ENCODE results near the gene MINDY2.

MINDY2 gene

DNA sequence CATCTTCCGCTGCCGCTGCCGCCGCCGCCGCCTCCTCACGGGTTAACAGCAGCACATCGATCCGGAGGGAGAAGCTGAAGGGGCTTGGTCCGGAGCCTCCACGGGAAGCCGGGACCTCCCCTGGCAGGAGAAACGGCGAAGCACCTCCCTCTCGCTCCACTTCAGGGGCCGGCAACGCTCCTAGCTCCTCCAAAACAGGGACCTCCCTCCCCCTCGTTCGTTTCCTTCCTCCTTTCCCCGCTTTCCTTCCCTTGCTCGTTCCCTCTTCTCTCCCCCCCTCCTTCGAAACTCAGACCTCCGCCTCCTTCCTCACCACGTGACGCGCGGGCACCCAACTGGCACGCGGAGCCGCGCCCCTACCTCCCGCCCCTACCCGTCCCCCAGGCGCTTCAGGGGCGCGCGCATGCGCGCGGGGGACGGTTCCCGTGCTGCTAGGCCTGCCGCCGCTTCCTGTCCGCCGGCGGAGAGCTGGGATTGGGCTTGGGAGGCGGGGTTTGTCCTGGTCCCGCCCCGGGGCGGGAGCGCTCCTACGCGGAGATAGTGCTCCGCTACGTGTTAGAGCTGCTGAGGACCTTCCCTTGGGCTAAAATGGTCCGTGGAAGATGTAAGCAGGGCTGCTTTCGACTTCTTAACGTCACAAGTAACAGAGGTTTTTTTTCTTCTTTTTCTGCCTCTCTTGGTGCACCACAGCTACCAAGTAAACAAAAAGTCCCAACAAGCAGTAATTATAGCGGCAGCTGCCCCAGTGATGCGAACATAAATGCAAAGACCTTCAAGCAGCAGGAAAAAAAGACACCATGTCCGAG, 21.4 kb upstream of the MINDY2 start, which contains the start of gene ADAM10:
Gene ADAM10 (minus strand): TSS at position 176 of the 806 bp plus-strand sequence. CDS start 173 bp downstream, at position 3.
- Histone ChIP-seq H3K4me1 (ENCODE audit: control insufficient read depth in 1 of 2, insufficient read depth in 2 of 2, low read length in 2 of 2) (peaks cover 0 to 1% of the 10 kb centered on the region in 2 experiments), H4K12ac (ENCODE audit: low read depth, low read length) (peak within 1 kb of the TSS; percentile 79), H3K18ac (ENCODE audit: low read length) (peak within 1 kb of the TSS; percentile 95), H3K9ac (ENCODE audit: low read length) (peak within 1 kb of the TSS; percentile 95), H3K79me1 (ENCODE audit: low read length) (peaks cover 10% of the 10 kb centered on the region), H2AK5ac (ENCODE audit: low read length) (peak within 1 kb of the TSS; percentile 27), H3K27ac (ENCODE audit: low read depth, low read length) (peak within 1 kb of the TSS; percentile 90), H3K14ac (ENCODE audit: low read length) (peak within 1 kb of the TSS; percentile 97), H3K4me2 (ENCODE audit: low read length) (peak within 1 kb of the TSS; percentile 86), H4K91ac (ENCODE audit: low read depth, low read length) (peak within 1 kb of the TSS; percentile 89), H4K8ac (ENCODE audit: low read depth, low read length) (peak within 1 kb of the TSS; percentile 52), H3K4ac (ENCODE audit: low read depth, low read length) (peak within 1 kb of the TSS; percentile 75), H3K9me3 (ENCODE audit: insufficient read depth, low read depth, low read length) (no peaks in the 10 kb centered on the region), H3K23ac (ENCODE audit: low read length) (no peak within 1 kb of the TSS), H2BK12ac (ENCODE audit: low read length) (peak within 1 kb of the TSS; percentile 52), H3K79me2 (ENCODE audit: control insufficient read depth, insufficient read depth, low read length, poor library complexity) (peaks cover 17% of the 10 kb centered on the region), H2BK120ac (ENCODE audit: insufficient read depth, low read length, poor library complexity) (peak within 1 kb of the TSS; percentile 79), H3K4me3 (ENCODE audit: low read depth, low read length) (peak within 1 kb of the TSS; percentile 97), H2BK5ac (ENCODE audit: low read depth, low read length, poor library complexity) (peak within 1 kb of the TSS; percentile 84), H3K36me3 (ENCODE audit: control insufficient read depth in 1 of 2, insufficient read depth in 2 of 2, low read length in 2 of 2) (no peaks in the 10 kb centered on the region), H3K27me3 (ENCODE audit: insufficient read depth, low read length) (no peaks in the 10 kb centered on the region), H2AFZ (ENCODE audit: insufficient read depth, low read length, poor library complexity) (peak within 1 kb of the TSS; percentile 72)
- no CpG with 5 or more reads among the region's 62 CpGs for WGBS (ENCODE audit: extremely low coverage, insufficient coverage, insufficient read length)
- peak; percentile 100 for DNase-seq

DNA sequence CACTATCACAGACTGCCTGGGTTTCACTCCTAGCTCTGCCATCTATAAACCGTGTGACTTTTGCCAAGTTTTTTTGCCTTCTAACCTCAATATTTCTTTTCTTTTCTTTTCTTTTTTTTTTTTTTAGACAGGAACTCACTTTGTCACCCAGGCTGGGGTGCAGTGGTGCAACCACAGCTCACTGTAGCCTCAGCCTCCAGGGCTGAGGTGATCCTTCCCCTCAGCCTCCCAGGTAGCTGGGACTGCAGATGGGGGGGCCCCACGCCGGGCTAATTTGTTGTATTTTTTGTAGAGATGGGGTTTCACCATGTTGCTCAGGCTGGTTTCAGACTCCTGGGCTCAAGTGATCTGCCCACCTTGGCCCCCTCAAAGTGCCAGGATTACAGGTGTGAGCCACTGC, 18.4 kb upstream of the MINDY2 start:
- Histone ChIP-seq H2BK120ac (ENCODE audit: insufficient read depth, low read length, poor library complexity) (no peak overlapping the region), H4K91ac (ENCODE audit: low read depth, low read length) (no peak overlapping the region), H3K23ac (ENCODE audit: low read length) (no peak overlapping the region), H2AK5ac (ENCODE audit: low read length) (no peak overlapping the region), H3K14ac (ENCODE audit: low read length) (no peak overlapping the region), H3K4me3 (ENCODE audit: low read depth, low read length) (no peak overlapping the region), H2BK12ac (ENCODE audit: low read length) (no peak overlapping the region), H3K79me2 (ENCODE audit: control insufficient read depth, insufficient read depth, low read length, poor library complexity) (peaks cover 12% of the 10 kb centered on the region), H3K4me1 (ENCODE audit: control insufficient read depth in 1 of 2, insufficient read depth in 2 of 2, low read length in 2 of 2) (no peaks in the 10 kb centered on the region), H3K27ac (ENCODE audit: low read depth, low read length) (no peak overlapping the region), H3K4me2 (ENCODE audit: low read length) (no peak overlapping the region), H4K12ac (ENCODE audit: low read depth, low read length) (no peak overlapping the region), H3K36me3 (ENCODE audit: control insufficient read depth in 1 of 2, insufficient read depth in 2 of 2, low read length in 2 of 2) (no peaks in the 10 kb centered on the region), H3K9me3 (ENCODE audit: insufficient read depth, low read depth, low read length) (no peaks in the 10 kb centered on the region), H4K8ac (ENCODE audit: low read depth, low read length) (no peak overlapping the region), H3K18ac (ENCODE audit: low read length) (no peak overlapping the region), H3K4ac (ENCODE audit: low read depth, low read length) (no peak overlapping the region), H2AFZ (ENCODE audit: insufficient read depth, low read length, poor library complexity) (no peak overlapping the region), H3K79me1 (ENCODE audit: low read length) (peaks cover 10% of the 10 kb centered on the region), H2BK5ac (ENCODE audit: low read depth, low read length, poor library complexity) (no peak overlapping the region), H3K9ac (ENCODE audit: low read length) (no peak overlapping the region), H3K27me3 (ENCODE audit: insufficient read depth, low read length) (no peaks in the 10 kb centered on the region)
- no CpG with 5 or more reads among the region's 3 CpGs for WGBS (ENCODE audit: extremely low coverage, insufficient coverage, insufficient read length)
- DNase-seq, result no peak

DNA sequence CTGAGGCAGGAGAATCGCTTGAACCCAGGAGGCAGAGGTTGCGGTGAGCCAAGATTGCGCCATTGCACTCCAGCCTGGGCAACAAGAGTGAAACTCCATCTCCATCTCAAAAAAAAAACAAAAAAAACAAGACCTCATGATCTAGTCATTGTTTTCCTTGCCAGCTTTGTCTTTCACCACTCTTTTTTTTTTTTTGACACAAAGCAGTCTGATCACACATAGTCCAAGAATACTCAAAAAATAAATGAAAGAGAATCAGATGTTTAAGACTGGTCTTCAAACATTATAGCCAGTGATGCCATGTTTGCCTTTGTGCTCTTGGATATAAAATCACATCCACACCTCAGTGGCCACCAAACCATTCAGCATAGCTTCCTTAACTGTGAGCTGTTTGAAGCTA, 15.8 kb upstream of the MINDY2 start:
- no peak overlapping the region for H2AFZ ChIP-seq (ENCODE audit: insufficient read depth, low read length, poor library complexity)

DNA sequence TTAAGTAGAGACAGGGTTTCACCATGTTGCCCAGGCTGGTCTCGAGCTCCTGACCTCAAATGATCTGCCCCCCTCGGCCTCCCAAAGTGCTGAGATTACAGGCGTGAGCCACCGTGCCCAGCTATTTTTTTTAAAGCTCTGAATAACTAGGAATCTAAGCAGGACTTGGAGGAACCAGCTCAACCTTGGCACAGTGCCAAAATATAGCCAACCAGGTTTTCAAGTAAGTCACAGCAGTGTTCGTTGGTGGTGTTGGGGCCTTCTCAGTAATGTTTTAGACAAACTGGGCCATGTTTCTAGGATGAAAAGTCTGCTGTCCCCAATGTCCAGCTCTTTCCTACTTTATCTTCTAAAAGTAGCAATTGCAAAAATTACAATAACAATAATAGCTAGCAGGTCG, 15.1 kb upstream of the MINDY2 start:
- Histone ChIP-seq H3K79me1 (ENCODE audit: low read length) (no peaks in the 10 kb centered on the region), H3K27ac (ENCODE audit: low read depth, low read length) (no peak overlapping the region), H2AK5ac (ENCODE audit: low read length) (no peak overlapping the region), H4K8ac (ENCODE audit: low read depth, low read length) (no peak overlapping the region), H3K36me3 (ENCODE audit: control insufficient read depth in 1 of 2, insufficient read depth in 2 of 2, low read length in 2 of 2) (no peaks in the 10 kb centered on the region), H3K23ac (ENCODE audit: low read length) (no peak overlapping the region), H4K91ac (ENCODE audit: low read depth, low read length) (no peak overlapping the region), H4K12ac (ENCODE audit: low read depth, low read length) (no peak overlapping the region), H2BK120ac (ENCODE audit: insufficient read depth, low read length, poor library complexity) (no peak overlapping the region), H3K18ac (ENCODE audit: low read length) (no peak overlapping the region), H2BK12ac (ENCODE audit: low read length) (no peak overlapping the region), H3K4me3 (ENCODE audit: low read depth, low read length) (no peak overlapping the region), H3K9me3 (ENCODE audit: insufficient read depth, low read depth, low read length) (no peaks in the 10 kb centered on the region), H3K79me2 (ENCODE audit: control insufficient read depth, insufficient read depth, low read length, poor library complexity) (no peaks in the 10 kb centered on the region), H3K4me2 (ENCODE audit: low read length) (no peak overlapping the region), H3K27me3 (ENCODE audit: insufficient read depth, low read length) (no peaks in the 10 kb centered on the region), H3K4me1 (ENCODE audit: control insufficient read depth in 1 of 2, insufficient read depth in 2 of 2, low read length in 2 of 2) (no peaks in the 10 kb centered on the region), H3K4ac (ENCODE audit: low read depth, low read length) (no peak overlapping the region), H3K9ac (ENCODE audit: low read length) (no peak overlapping the region), H2AFZ (ENCODE audit: insufficient read depth, low read length, poor library complexity) (no peak overlapping the region), H2BK5ac (ENCODE audit: low read depth, low read length, poor library complexity) (no peak overlapping the region), H3K14ac (ENCODE audit: low read length) (no peak overlapping the region)
- peak in 1 of 2 donors; percentile 68 for DNase-seq
- WGBS (ENCODE audit: extremely low coverage, insufficient coverage, insufficient read length), result no CpG with 5 or more reads among the region's 6 CpGs

More for the DNA sequence above, 15.8 kb upstream of the MINDY2 start:
- Histone ChIP-seq H3K4me3 (ENCODE audit: low read depth, low read length) (no peak overlapping the region), H4K12ac (ENCODE audit: low read depth, low read length) (no peak overlapping the region), H3K27me3 (ENCODE audit: insufficient read depth, low read length) (no peaks in the 10 kb centered on the region), H3K9me3 (ENCODE audit: insufficient read depth, low read depth, low read length) (no peaks in the 10 kb centered on the region), H3K9ac (ENCODE audit: low read length) (no peak overlapping the region), H3K14ac (ENCODE audit: low read length) (no peak overlapping the region), H2BK5ac (ENCODE audit: low read depth, low read length, poor library complexity) (no peak overlapping the region), H2AK5ac (ENCODE audit: low read length) (no peak overlapping the region), H3K18ac (ENCODE audit: low read length) (no peak overlapping the region), H3K79me1 (ENCODE audit: low read length) (no peaks in the 10 kb centered on the region), H3K4me1 (ENCODE audit: control insufficient read depth in 1 of 2, insufficient read depth in 2 of 2, low read length in 2 of 2) (no peaks in the 10 kb centered on the region), H2BK120ac (ENCODE audit: insufficient read depth, low read length, poor library complexity) (no peak overlapping the region), H4K8ac (ENCODE audit: low read depth, low read length) (no peak overlapping the region), H3K23ac (ENCODE audit: low read length) (no peak overlapping the region), H4K91ac (ENCODE audit: low read depth, low read length) (no peak overlapping the region), H2BK12ac (ENCODE audit: low read length) (no peak overlapping the region), H3K36me3 (ENCODE audit: control insufficient read depth in 1 of 2, insufficient read depth in 2 of 2, low read length in 2 of 2) (no peaks in the 10 kb centered on the region), H3K4me2 (ENCODE audit: low read length) (no peak overlapping the region), H3K27ac (ENCODE audit: low read depth, low read length) (no peak overlapping the region), H3K4ac (ENCODE audit: low read depth, low read length) (no peak overlapping the region), H3K79me2 (ENCODE audit: control insufficient read depth, insufficient read depth, low read length, poor library complexity) (no peaks in the 10 kb centered on the region)
- DNase-seq, result no peak
- no CpG with 5 or more reads among the region's 3 CpGs for WGBS (ENCODE audit: extremely low coverage, insufficient coverage, insufficient read length)

Measured in trophoblast cell (in vitro differentiated cells and primary cell).